ENCODE results near the gene ZKSCAN5.

The ZKSCAN5 gene

DNA sequence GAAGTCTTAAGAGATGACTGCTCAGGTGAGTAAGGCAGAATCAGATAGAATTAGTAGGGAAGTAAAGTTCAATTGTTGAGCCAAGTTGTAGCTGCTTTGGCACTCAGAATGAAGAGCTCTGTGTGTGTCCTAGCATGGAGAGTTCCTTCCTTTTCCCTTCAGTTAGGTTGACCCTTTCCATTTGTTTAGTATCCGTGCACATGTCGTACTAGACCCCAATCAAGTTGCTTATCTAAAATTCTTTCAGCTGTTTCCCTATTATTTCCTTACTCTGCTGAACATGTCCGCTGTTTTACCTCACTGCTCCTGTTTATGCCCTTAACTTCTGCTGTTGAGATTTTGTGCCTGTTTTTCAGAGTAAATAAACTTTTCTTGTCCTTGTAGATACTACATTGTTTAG is 67.3 kb downstream of the ZKSCAN5 start:
- TF ChIP-seq, protein P1, sequence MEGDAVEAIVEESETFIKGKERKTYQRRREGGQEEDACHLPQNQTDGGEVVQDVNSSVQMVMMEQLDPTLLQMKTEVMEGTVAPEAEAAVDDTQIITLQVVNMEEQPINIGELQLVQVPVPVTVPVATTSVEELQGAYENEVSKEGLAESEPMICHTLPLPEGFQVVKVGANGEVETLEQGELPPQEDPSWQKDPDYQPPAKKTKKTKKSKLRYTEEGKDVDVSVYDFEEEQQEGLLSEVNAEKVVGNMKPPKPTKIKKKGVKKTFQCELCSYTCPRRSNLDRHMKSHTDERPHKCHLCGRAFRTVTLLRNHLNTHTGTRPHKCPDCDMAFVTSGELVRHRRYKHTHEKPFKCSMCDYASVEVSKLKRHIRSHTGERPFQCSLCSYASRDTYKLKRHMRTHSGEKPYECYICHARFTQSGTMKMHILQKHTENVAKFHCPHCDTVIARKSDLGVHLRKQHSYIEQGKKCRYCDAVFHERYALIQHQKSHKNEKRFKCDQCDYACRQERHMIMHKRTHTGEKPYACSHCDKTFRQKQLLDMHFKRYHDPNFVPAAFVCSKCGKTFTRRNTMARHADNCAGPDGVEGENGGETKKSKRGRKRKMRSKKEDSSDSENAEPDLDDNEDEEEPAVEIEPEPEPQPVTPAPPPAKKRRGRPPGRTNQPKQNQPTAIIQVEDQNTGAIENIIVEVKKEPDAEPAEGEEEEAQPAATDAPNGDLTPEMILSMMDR (IDR thresholded peaks at IDR 0.05), result no peak

GRCh38 chr7:99573257-99573656 is 68.8 kb downstream of the ZKSCAN5 start:
- TF ChIP-seq, protein P1 (IDR thresholded peaks at IDR 0.05), result no peak

DNA sequence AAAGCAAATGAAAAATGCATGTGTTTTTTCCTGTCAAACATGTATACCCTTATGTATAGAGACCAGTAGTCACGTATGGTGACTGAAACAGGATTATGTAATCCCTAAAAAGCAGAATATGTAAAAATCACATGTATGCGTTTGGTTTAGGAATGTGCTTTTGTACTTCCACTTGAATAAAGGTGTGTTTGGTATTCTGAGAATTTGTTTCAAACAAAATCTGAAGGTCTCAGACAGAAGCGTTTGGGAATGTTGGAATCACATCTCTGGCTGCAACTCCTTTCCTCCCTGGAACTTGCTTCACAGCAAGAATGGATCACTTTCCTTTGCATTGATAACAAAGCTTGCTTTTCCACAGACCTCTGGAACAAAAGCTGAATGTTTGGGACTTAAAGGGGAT is 71.8 kb downstream of the ZKSCAN5 start:
- TF ChIP-seq, protein P1 (IDR thresholded peaks at IDR 0.05), result no peak

DNA sequence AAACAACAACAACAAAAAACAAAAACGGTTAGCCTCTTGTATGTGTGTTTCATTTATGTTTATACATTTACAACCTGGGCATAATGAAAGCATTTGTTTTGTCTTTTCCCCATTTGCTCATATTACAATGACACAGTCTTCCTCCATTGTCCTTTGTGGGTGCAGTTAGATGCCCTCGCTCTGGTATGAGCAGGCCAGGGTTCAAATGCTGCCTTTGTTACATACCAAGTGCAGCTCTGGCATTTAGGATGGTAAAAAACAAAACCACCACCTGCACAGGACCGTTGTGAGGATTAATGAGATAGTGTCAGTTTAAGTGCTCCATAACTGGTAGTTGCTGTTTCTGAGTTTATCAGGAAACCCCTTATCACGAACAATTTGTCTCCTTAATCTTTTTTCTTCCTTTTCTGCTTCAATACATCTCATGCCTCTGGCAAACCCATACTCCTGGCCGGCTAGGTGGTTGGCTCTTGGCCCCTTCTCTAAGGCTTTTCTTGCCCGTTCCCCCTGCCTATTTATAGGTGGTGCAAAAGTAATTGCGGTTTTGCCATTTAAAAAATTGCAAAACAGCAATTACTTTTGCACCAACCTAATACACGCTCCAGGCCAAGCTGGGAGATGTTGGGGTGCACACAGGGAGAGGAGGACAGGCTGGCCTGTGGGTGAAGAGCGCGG is 75.0 kb downstream of the ZKSCAN5 start:
- TF ChIP-seq, protein P1 (IDR thresholded peaks at IDR 0.05), result no peak

DNA sequence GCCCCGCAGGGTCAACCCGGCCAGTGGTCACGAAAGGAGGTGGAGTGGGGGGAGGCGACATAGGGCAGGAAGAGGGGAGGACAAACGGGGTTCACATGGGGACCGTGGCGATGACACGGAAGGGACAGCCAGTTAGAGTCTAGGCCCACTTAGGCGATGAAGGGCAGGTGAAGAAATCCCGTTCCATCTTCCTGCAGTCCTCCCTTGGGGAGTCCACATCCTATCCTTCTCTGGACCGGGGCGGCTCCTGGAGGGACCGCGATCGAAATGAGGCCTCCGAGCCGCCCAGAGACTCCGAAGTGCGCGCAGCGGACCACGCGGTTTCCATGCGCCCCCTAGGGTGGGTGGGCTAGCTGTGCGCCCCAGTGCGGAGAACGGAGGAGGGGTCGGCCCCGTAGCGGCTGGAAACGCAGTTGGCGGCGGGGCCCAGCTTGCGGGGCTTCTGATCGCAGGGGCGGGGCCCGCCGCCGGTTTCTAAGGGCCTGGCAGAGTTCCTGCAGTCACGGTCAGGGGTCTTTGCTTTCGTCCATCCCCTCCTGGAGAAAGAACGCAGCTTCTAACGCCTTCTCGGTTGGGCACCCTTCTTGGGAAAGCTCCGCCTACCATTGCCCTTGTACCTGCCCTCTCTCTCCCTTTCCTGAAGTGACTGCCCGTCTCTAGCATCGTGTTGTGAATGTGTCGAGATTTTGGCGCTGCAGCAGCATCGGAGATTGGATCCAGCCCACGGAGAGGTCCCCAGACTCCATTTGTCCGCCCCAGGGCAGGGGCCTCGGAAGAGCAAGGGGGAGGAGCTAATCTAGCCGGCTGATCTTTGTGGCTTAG is 75.7 kb downstream of the ZKSCAN5 start:
- TF ChIP-seq, protein P1 (IDR thresholded peaks at IDR 0.05), result no peak

Measured in LNCAP (cell line).